HG02642 (cell line): ENCODE measurements around the gene ADAMTS2.

ENCODE experiments used
- ATAC-seq: cut with Tn5 transposase; IDR thresholded peaks from one replicate; pipeline ENCODE4 v1.9.1; 2021; ENCODE audit warnings: mild to moderate bottlenecking; ENCODE audit not compliant: unreplicated experiment, poor library complexity

The ADAMTS2 gene

DNA sequence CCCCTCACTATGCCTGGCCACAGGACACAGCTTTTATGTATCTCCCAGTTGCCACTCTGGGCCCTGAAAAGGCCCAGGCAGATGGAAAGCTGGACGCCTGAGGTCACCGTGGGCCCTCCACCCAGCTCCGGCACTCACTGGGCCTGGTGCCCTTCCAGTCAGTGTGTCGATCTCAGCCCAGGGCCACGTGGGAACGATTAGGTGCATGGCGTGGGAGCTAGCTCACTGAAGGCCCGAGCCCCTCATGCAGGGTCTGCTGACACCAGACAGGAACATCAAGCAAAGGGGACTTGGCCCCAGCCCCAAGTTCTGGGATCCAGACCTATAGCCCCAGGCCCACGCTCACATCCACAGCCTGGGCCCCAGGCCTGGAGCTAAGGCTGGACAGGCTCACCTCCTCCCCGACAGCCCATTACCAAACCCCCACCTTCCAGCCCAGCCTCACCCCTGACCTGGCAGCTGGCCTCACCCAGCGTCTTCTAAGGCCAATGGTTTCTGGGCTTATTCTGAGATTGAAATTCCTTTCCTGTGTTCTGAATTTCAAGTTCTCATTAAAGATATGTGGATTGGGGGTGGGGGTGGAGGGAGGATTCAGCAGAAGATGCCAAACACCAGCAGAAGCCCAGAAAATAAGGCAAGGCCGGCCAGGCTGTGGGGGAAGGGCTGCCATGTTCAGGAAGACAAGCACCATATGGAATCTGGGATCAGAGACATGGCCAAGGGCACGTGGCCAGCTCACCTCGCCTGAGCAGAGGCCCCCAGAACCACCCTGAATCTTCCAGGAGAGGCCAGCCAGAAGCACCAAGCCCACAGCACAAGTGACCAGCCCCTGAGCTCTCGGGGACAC, 74.5 kb downstream of the ADAMTS2 start:
- ATAC-seq: no peak

DNA sequence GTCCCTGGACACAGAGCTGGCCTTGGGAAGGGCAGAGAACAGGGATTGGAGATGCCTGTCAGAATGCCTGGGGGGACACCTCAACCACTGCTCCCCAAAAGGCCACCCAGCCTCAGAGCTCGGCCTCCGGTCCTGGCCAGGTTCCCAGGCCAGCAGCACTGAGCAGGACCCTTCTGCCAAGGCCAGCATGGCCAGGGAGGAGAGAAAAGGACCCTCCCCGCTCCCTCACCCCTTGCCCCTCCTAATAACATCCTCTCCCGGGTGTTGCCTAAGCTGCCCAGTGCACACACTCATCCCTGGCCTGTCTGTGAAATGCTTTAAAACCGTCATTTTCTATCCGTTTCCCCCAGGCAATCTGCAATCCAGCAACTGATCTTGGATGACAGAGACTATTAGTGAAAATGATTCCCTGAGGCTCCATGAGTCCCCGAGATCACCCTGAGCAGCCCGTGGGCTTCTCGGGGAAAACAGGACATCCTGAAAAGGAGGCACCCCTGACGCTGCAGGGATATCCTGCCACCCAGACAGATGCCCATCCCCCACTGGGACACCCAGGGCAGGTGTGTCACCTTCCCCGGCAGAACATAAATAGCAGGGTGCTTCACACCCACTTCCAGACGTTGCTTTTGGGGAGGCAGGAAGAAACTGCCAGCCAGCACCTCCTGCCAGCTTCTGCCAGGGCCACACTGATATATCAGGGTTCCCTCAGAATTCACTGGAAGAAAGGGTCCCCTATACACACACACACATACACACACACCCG, 75.3 kb downstream of the ADAMTS2 start:
- no peak for ATAC-seq

GRCh38 chr5:179268966-179269693, 76.1 kb downstream of the ADAMTS2 start:
- no peak for ATAC-seq

DNA sequence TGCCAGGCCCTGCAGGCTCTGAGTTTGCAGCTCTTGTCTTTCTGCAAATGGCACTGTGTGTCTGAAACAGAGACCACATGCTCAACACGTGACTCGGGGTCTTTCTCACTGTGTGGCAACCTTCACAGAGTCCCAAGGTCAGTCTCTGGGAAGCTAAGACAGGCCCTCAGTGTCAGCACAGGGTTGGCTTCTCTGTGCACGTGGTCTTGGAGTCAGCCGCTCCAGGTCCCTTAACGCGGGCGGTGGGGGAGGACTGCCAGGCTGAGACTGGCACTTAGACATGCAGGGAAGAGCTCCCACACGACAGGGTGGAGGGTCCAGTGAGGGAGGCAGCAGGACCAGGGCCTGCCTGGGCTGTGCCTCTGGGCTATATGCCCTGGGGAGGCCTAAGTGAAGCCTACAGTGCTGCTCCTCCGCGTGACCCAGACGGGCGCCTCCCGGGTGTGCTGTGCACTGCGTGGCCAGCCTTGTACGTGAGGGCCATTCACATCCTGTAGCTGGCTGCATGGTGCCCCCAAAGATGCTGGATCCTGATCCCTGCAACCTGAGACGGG, 76.8 kb downstream of the ADAMTS2 start:
- no peak for ATAC-seq

- ATAC-seq: no peak
Measured at GRCh38 chr5:179267671-179268083, 77.6 kb downstream of the ADAMTS2 start.

DNA sequence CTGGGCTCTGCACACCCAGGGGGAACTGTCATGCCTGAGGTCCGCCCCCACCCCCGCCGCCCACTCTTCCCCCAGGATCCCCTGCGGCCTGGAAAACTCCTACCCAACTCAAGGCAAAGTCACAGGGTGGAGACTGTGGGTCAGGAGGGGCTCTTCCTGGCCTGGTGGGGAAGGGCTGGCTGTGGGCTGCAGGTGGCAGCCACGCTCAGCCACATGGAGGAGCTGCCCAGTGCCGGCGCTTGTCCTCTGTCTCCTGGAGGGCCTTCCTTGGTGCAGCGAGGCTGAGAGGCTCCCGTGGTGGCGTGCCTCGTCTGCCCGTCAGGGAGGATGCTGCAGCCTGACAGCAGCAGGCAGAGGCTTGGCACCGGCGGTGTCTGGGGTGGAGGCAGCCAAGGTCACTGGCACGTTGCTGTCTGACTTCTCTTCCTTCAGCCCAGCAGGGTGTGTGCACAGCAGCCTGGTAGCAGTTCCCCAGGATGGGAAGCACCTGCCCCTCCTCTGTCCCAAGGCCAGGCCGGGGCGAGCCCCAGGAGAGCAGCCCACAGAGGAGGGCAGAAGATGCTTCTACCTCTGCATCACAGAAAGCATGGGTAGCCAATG, 78.1 kb downstream of the ADAMTS2 start:
- ATAC-seq: no peak

- ATAC-seq: no peak
Measured at GRCh38 chr5:179266291-179267070, 78.8 kb downstream of the ADAMTS2 start.

DNA sequence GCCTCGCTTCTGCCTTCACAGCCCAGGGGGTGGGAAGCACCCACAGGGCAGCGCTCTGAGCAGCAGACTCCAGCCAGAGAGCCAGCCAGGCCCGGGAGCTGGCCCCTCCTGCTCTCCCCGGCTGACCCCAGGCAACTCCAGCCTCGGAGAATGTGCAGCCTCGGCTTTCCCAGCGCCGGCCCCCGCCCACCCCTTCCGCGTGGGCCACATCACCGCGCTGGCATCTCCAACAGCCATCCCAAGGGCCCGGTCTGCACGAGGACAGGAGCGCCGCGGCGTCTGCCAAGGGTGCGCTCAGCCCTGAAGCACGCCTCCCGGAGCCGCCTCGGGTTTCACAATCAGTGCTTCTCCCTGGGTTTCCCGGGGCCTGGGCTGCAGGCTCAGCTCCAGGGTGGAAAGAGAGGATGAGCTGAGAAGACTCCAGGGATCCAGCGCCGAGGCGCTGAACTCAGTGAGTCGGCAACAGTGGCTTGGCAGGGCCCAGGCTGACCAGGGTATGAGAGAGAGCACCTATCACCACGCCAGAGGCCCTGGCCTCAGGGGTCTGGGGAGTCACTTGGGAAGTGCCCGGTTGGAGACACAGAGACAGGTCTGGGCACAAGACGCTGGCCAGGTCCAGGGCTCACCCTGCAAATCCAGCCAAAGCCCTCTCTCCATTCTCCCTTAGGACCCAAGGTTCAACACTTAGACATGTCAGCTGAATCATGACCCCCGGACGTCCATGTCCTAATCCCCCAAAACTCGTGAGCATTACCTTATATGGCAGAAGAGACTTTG, 79.6 kb downstream of the ADAMTS2 start:
- ATAC-seq: no peak

DNA sequence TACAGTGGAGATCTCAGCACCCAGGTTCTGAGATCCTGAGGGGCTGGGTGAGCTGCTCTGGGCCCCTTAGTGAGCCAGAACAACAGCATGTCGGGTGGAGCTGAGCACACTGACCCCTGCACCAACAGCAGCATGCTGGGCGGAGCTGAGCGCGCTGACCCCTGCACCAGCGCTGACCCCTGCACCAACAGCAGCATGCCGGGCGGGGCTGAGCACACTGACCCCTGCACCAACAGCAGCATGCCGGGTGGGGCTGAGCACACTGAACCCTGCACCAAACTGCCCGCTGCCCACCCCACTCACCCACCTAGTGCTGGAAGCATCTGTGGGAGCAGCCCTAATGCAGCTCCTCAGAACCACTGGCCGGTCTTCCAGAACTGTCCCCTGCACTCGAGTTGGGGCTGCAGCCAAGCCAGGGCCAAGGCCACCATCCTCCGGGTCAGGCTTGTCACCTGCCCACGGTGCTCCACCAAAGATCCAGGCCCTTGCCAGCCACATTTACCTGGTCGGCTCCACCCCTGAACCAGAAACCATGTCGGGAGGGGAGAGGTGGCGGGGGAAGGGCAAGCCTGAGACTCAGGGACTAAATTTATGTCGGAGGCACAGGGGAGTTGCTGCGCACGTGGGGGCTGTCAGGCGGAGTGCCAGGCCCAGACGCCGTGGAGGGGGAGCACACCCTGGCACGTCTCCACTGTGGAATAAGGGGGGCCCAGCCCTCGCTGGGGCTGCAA, 80.3 kb downstream of the ADAMTS2 start:
- ATAC-seq: no peak

DNA sequence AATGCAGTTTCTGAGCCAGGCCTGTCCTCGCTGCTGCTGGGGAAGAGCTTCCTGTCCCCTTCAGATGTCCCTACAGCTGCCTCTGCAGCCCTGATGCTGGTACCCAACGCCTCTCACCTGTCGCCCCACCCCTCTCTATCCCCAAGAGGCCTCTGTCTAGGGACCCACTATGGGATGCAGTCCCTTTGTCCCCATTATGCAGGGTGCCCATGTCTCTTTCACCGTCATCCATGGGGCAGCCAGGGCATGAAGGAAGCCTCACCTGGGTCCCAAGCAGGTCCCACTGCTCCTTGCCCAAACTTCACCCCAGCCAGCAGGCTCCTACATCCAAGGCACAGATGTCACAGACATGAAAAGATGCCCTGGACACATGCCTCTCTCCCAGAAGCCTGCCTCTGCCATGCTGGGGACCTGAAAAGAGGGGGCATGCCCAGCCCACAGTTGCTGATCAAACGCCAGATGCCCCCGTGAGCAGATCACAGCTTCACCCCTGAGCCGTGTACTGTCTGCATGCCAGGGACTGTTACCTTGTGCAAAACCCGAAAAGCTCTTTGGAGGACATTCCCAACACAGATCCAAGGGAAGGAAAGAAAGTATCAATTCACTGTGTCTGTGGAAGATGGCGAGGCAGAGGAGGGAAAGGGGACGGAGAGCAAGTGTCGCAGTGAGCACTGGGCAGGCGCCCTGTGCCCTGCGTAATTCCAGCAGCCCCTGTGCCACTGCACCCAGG, 81.0 kb downstream of the ADAMTS2 start:
- no peak for ATAC-seq

DNA sequence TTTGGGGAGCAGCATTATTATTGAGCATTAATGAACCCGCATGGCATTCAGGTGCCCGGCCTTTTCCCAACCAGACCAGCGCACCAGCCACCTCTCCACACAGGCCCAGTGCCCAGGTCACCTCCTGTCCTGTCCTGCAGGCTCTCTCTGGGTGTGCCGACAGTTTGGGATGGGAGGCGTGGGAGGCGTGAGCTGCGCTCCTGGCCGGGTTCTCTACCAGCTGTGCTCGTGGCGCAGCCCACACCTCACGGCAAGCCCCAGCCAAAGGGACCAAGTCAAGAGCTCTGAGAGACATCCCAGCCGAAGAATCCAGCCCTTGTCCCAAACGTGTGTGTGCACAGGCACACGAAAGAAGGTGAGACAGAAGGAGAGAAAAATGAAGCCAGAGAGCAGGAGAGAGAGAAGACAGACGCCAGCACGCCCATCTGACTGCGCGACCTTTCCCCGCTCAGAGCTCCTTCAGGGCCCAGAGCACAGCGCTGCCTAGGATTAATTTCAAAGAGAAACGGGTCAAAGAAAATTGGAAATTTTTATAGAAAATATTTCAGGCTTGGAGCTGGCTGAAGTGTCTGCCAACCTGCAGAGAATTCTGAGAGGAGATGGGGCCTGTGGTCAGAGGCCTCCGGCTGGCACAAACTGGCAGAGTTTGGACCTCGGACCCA, 81.7 kb downstream of the ADAMTS2 start:
- no peak for ATAC-seq

DNA sequence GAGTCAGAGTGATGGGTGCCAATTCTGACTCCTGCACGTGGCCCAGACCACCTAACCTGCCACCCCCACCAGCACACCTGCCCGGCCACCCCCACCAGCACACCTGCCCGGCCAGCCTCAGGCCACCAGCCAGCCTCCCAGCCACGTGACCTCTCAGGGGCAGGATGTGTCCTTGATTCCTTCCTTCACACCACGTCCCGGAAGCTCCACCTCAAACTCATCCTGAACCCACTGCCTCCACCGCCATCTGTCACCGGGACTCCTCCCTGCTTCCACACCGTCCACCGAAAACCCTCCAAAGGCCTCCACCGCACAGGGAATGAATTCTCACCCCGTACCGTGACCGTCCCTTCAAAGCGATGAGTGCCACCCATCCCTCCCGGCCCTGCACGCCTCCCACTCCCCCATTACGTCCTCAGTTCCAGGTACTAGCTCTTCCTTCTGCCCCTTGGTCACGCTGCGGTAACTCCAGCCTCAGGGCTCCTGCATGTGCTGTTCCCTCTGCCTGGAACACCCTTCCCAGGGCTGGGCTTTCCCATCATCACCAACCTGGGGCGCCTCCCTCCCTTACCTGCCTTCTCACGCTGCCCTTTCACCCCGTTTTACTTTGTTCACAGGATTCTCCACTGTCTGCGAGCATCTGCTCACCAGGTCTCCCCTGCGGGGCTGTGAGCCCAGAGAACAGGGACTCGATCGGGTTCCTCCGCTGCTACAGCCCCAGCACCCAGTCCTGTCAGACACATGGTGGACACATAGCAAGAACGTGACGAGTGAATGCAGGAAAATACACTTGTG, 82.9 kb downstream of the ADAMTS2 start:
- no peak for ATAC-seq

GRCh38 chr5:179261301-179262125, 83.7 kb downstream of the ADAMTS2 start:
- no peak for ATAC-seq

GRCh38 chr5:179260324-179261070, 84.8 kb downstream of the ADAMTS2 start:
- no peak for ATAC-seq
